ENCODE measurements around the gene VMP1.

Gene VMP1

GRCh38 chr17:59762824-59763374 is 55.4 kb downstream of the VMP1 start:
- no peak for DNase-seq (ENCODE audit: low read depth in 1 of 2, low spot score in 1 of 2)
- Histone ChIP-seq H3K4me3 (replicated peaks; ENCODE audit: insufficient read depth, low read length) (no peak overlapping the region), H3K27me3 (ENCODE audit: insufficient read depth, poor library complexity, severe bottlenecking) (no peaks in the 10 kb centered on the region), H3K27ac (replicated peaks) (no peak overlapping the region)
- TF ChIP-seq REST (IDR thresholded peaks at IDR 0.05; ENCODE audit: insufficient replicate concordance, low read depth): no peak
- no peak for TF ChIP-seq GABPA (IDR thresholded peaks at IDR 0.05; ENCODE audit: low read depth)
- no peak for TF ChIP-seq CTCF (IDR thresholded peaks at IDR 0.05; ENCODE audit: insufficient read depth, low read length)
- no peak for TF ChIP-seq SPI1 (IDR thresholded peaks at IDR 0.05; ENCODE audit: borderline replicate concordance, low read depth)
- TF ChIP-seq POLR2AphosphoS5 (IDR thresholded peaks at IDR 0.05; ENCODE audit: low read depth): no peak

- Histone ChIP-seq H3K4me3 (replicated peaks; ENCODE audit: insufficient read depth, low read length) (no peak overlapping the region), H3K27me3 (ENCODE audit: insufficient read depth, poor library complexity, severe bottlenecking) (no peaks in the 10 kb centered on the region), H3K27ac (replicated peaks) (no peak overlapping the region)
- TF ChIP-seq SPI1 (IDR thresholded peaks at IDR 0.05; ENCODE audit: borderline replicate concordance, low read depth) (no peak), GABPA (IDR thresholded peaks at IDR 0.05; ENCODE audit: low read depth) (no peak), REST (IDR thresholded peaks at IDR 0.05; ENCODE audit: insufficient replicate concordance, low read depth) (no peak), POLR2AphosphoS5 (IDR thresholded peaks at IDR 0.05; ENCODE audit: low read depth) (no peak), CTCF (IDR thresholded peaks at IDR 0.05; ENCODE audit: insufficient read depth, low read length) (no peak)
- DNase-seq (ENCODE audit: low read depth in 1 of 2, low spot score in 1 of 2): no peak
Measured at GRCh38 chr17:59763861-59764260, 56.4 kb downstream of the VMP1 start.

- H3K27ac ChIP-seq (replicated peaks): no peak overlapping the region
Measured at GRCh38 chr17:59764292-59764741, 56.9 kb downstream of the VMP1 start.

More at GRCh38 chr17:59764292-59764741, 56.9 kb downstream of the VMP1 start:
- DNase-seq (ENCODE audit: low read depth in 1 of 2, low spot score in 1 of 2): no peak
- H3K27me3 ChIP-seq (ENCODE audit: insufficient read depth, poor library complexity, severe bottlenecking): no peaks in the 10 kb centered on the region
- TF ChIP-seq GABPA (IDR thresholded peaks at IDR 0.05; ENCODE audit: low read depth) (no peak), POLR2AphosphoS5 (IDR thresholded peaks at IDR 0.05; ENCODE audit: low read depth) (no peak), CTCF (IDR thresholded peaks at IDR 0.05; ENCODE audit: insufficient read depth, low read length) (no peak)
- H3K4me3 ChIP-seq (replicated peaks; ENCODE audit: insufficient read depth, low read length): no peak overlapping the region
